HG03558 (cell line): ENCODE results near the gene SYNGR1.
"Not testable (repeated sequence)": the region's sequence is repeated elsewhere in the genome, so short reads cannot be mapped to it uniquely, and the experiment has no call there.

Experiments used
- ATAC-seq: cut with Tn5 transposase; IDR thresholded peaks from one replicate; pipeline ENCODE4 v1.9.1; 2021; ENCODE audit warnings: moderate number of reproducible peaks; ENCODE audit not compliant: unreplicated experiment; ENCODE audit errors: extremely low read depth

The SYNGR1 gene

GRCh38 chr22:39395936-39396796 lies 46.4 kb downstream of the SYNGR1 start:
- ATAC-seq, result no peak

- ATAC-seq, result no peak
Observed at GRCh38 chr22:39396797-39397195, 47.0 kb downstream of the SYNGR1 start.

DNA sequence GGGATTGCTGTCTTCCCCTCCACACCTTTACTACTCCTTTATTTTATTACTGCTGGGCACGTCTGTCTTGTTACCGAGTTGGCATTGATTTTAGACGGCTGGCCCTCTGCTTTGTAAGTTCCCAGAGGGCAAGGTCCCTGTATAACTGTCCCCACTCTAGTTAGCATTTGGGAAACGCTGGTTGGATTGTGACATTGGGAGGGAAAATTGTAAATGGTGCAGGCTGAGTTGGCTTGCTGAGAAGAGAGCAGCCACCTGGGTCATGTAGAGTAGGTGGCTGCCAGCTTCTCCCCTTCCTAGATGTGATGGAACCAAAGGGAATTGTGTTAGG lies 51.5 kb downstream of the SYNGR1 start:
- ATAC-seq, result no peak

GRCh38 chr22:39405346-39406085 lies 55.7 kb downstream of the SYNGR1 start:
- no peak for ATAC-seq

GRCh38 chr22:39408173-39408572 lies 58.4 kb downstream of the SYNGR1 start:
- ATAC-seq, result no peak

DNA sequence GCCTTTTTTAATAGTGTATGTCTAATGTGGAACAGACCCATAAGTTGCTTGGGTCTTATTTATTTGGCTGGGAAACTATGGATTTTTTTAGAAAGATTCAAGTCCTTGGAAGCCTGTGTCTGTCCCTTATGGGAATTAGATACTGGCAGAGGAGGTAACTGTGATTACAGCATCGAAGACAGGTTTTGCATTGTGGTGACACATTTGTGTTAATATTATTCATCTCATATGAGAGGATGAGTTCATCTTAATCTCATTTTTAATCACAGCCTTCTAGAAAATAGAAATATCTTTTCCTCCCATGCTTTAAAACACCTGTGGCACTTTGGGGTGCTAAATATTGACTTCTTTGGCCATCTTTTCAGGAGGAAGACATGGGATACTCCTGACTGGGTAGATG lies 59.0 kb downstream of the SYNGR1 start:
- no peak for ATAC-seq

DNA sequence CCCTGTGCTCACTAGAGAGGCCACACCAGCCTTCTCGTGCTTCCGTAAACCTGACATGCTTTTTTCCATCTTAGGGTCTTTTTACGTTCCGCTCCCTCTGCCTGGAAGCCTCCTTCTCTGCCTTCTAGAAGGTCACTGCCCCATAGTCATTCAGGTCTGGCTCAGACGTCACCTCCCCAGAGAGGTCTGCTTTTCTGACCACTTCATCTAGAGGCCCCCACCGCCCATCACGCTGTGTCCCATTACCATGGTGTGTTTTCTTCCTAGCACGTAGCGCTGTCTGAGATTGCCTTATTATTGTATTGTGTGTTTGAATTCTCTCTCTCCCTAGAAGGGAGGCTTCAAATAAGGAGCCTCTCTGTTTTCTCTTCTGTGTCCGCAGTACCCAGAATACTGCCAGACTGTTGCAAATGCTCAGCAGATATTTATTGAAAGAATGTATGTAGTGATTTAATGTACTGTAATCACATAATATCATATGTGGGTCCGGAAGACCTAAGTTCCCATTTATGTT lies 59.8 kb downstream of the SYNGR1 start:
- ATAC-seq, result no peak

GRCh38 chr22:39410264-39410663 lies 60.5 kb downstream of the SYNGR1 start:
- no peak for ATAC-seq

- ATAC-seq, result not testable (repeated sequence)
Observed at GRCh38 chr22:39411828-39412365, 62.1 kb downstream of the SYNGR1 start.

DNA sequence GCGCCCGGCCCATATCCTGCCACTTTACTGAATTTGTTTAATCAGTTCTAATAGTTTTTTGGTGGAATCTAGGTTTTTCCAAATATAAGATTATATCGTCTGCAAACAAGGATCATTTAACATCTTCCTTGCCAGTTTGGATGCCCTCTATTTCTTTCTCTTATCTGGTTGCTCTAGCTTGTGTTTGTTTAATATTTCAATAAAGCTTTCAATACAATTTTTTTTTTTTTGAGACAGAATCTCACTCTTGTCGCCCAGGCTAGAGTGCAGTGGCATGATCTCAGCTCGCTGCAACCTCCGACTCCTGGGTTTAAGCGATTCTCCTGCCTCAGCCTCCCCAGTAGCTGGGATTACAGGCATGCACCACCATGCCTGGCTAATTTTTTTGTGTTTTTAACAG lies 63.4 kb downstream of the SYNGR1 start:
- ATAC-seq, result not testable (repeated sequence)

- ATAC-seq, result no peak
Observed at GRCh38 chr22:39414377-39414776, 64.6 kb downstream of the SYNGR1 start.

DNA sequence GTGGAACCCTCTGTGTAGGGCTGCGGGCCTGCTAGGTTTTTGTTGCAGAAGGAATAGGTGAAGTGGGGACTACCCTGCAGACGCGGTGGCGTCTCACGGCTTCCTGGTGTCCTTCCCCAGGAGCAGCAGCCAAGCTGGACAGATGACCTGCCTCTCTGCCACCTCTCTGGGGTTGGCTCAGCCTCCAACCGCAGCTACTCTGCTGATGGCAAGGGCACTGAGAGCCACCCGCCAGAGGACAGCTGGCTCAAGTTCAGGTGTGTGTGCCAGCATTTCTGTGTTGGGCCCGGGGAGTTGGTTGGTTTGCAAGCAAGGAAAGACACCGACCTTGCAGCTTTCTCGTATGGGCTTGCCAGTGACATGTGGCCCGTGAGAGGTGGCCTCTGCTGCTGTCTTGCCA lies 65.1 kb downstream of the SYNGR1 start:
- no peak for ATAC-seq

DNA sequence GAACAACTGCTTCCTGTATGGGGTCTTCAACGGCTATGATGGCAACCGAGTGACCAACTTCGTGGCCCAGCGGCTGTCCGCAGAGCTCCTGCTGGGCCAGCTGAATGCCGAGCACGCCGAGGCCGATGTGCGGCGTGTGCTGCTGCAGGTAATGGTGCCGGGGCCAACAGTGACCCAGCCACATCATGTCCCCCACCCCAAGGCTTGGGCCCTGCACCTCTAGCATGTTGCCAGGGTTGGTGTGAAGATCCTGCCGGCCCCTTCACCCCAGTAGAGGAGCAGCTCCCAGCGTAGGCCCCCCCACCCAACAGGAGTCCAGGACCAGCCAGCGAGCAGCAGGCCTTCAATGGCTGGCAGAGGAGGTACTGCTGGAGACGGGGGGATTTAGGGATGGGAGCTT lies 65.7 kb downstream of the SYNGR1 start:
- no peak for ATAC-seq

GRCh38 chr22:39416319-39416718 lies 66.5 kb downstream of the SYNGR1 start:
- ATAC-seq, result no peak

GRCh38 chr22:39417641-39418040 lies 67.8 kb downstream of the SYNGR1 start:
- ATAC-seq, result no peak

GRCh38 chr22:39418696-39419095 lies 68.9 kb downstream of the SYNGR1 start:
- ATAC-seq, result no peak

DNA sequence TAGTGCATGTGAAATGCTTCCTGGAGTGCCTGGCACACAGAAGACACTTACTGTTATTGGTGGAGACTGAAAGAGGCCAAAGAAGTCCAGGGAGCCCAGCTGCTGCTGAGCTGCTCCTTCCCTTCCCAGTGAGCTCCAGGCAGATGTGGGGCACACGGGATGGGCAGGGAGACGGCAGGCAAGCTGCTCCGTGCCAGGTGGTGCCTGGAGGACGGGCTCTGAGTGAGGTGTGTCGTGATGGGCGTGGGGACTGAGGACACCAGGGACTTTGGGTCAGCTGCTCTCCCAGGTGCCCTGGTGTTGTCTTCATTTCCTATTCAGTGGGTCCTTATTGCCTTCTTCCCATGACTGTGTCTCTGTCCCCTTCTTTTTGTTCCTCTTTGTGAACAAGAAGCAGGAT lies 69.3 kb downstream of the SYNGR1 start:
- no peak for ATAC-seq

- no peak for ATAC-seq
Observed at GRCh38 chr22:39419911-39420310, 70.1 kb downstream of the SYNGR1 start.

- ATAC-seq, result no peak
Observed at GRCh38 chr22:39421691-39422090, 71.9 kb downstream of the SYNGR1 start.

GRCh38 chr22:39422101-39422500 lies 72.3 kb downstream of the SYNGR1 start:
- no peak for ATAC-seq

GRCh38 chr22:39422721-39423120 lies 72.9 kb downstream of the SYNGR1 start:
- no peak for ATAC-seq
